Stromal cell of bone marrow (primary cell): ENCODE data around the gene PDIA2.
"Not testable (repeated sequence)": the region's sequence is repeated elsewhere in the genome, so short reads cannot be mapped to it uniquely, and the experiment has no call there.

Experiments
- DNase-seq: peaks from one replicate; pipeline ENCODE4 v3.0.0-alpha.2; 2012; ENCODE audit warnings: low read depth

PDIA2 gene

GRCh38 chr16:333406-334094 lies 50.6 kb downstream of the PDIA2 start:
- no peak for DNase-seq

GRCh38 chr16:334164-334832 lies 51.3 kb downstream of the PDIA2 start:
- not testable (repeated sequence) for DNase-seq

GRCh38 chr16:334861-335632 lies 52.1 kb downstream of the PDIA2 start:
- not testable (repeated sequence) for DNase-seq

- DNase-seq, result no peak
Measured at GRCh38 chr16:336269-336668, 53.3 kb downstream of the PDIA2 start.
